Embryonic facial prominence (tissue), 1 donor: ENCODE measurements around the gene PIGS.
"Not testable (repeated sequence)": the region's sequence is repeated elsewhere in the genome, so short reads cannot be mapped to it uniquely, and the experiment has no call there.

Source experiments
- DNase-seq: peaks from one replicate; pipeline ENCODE4 v3.0.0-alpha.2; 2016; ENCODE audit errors: extremely low spot score

Gene PIGS

DNA sequence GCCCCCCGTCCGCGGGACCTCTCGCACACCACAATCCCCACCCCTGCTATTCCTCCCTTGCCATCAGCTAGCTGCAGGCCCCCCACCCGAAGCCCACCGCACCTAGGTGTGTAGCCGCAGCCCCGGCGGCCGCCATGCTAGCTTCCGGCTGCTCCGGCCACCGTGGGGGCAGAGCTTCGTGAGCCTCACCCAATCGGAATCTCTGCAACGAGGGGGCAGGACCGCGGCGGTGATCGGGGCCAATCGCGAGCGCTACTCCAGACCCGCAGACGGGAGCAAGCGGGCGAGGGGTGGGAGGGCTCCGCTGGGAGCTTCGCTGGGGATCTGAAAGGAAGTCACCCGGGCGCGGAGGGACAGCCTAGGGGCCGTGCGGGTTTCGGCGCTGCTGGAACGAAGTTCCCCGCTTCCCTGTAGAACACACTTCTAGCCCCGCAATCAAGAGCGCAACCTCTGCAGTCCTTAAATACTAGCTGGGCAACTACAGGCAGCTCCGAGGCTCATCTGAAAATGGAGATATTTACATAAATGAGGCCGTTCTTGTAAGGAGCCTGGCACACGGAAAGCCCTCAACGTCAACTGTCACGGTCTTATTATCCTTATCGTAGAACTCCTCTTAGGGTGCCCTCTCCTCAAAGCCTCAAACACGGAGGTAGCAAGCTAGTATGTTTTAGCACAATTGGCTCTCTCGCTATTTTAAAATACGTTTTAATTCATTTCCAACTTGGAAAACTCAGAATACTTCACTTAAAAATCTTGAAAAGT, at the start of gene PIGS:
PIGS (minus strand) TSS at position 164 of the 762 bp plus-strand sequence; CDS start at position 136, 28 bp downstream.
- DNase-seq, result peak; percentile 82

DNA sequence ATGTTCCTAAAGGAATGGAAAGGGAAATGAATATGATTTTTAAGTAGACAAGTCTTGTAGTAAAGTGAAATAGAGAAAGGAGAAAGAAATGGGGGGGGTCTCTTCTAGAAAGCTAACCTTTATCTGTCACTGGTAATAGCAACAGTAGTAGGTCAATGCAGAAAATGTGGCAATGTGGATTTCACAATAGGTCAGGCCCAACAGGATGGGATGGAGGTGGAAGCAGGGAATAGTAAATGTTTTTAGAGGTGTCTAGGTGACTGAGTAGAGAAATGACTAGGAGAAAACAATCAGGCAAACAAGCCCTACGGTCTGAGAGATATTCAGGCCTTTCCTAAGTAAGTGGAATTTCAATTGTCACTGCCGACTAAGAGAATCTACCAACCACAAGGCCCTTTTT, 48.7 kb upstream of the PIGS start:
- DNase-seq, result no peak

DNA sequence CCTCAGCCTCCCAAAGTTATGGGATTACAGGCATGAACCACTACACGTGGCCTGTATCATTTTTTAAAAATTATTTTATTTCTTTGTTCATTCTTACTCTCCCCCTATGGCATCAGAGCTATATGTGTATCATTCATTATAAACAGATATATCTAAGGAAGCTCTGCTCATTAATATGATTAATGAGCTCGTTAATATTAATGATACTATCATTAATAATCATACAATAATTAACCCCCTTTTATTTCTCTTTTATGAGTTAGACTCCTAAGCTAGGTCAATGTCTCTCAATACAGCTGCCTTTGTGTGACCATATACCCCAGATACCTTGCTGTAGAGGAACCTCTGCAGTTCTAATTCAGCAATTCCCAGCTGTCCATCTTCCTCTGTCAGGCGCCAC, 47.1 kb upstream of the PIGS start:
- DNase-seq, result no peak

DNA sequence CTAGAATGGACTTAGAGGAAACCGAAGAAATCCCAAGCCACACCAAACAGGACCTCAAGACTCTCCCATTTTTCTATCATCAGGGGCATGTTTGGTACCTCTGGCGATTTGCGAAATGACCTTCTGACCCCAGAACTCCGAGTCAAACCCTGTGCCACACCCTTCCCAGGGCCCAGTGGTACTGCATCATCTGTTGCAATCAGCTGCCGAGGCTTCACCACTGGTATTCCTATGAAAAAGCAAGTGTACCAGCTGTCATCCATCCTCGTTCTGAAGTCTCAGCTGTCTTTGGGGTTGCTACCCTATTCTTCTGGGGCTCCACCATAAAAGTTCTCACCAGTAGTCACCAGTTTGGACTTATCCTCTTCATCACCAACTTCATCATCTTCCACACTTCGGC, 45.0 kb upstream of the PIGS start:
- no peak for DNase-seq

DNA sequence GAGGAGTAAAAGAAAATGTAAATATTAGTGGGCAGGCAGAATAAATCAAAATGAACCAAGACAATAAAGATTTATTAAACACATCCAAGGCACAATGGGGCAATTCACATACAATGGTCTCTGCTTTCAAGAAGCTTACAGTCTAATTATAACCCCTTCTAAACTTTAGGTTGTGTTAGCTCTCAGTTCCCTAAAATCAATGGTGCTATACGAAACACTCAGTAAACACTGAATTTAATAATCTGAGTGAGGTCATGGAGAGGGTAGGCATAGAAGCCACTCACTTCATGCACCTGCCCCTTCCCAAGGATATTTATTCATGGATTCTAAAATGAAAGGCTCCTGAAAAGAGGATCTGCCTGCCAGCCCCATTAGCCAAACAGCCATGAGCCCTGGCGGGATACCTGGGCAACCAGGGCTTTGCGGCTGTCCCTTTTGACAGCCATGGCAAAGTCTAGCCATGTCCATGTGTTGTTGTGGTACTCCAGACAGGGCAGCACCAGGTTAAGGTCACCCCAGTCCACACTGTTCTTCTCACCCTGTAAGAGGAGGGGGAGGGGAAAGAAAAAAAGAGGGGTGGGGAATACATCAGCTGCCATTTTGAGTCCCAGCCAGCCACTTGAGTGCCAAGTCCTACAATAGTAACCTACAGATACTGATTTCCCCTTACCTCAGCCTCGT, 44.1 kb upstream of the PIGS start:
- no peak for DNase-seq

DNA sequence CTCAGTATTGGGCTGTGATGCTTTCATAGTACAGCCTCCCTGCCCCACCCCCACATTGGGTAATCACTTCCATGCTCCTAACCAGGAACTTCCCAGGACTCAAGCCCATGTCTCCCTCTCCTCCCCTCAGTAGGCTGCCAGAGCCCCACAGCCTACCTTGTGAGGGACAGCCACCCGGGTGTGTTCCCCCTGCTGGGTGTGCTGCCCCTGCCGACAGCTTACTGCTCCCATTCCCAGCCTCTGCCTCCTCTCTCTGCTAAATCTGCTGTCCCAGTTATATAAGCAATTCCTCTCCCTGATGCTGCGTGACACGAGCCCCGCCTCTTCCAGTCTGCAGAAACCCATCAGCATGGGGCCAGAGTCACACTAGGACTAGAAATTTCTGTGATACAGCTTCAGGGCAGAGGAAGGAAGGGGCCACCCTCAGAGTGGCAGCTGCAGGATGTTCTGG, 42.6 kb upstream of the PIGS start, which contains the start of gene RSKR:
RSKR (minus strand) TSS at position 255 of the 451 bp plus-strand sequence; CDS start at position 231, 24 bp downstream.
- DNase-seq, result no peak

DNA sequence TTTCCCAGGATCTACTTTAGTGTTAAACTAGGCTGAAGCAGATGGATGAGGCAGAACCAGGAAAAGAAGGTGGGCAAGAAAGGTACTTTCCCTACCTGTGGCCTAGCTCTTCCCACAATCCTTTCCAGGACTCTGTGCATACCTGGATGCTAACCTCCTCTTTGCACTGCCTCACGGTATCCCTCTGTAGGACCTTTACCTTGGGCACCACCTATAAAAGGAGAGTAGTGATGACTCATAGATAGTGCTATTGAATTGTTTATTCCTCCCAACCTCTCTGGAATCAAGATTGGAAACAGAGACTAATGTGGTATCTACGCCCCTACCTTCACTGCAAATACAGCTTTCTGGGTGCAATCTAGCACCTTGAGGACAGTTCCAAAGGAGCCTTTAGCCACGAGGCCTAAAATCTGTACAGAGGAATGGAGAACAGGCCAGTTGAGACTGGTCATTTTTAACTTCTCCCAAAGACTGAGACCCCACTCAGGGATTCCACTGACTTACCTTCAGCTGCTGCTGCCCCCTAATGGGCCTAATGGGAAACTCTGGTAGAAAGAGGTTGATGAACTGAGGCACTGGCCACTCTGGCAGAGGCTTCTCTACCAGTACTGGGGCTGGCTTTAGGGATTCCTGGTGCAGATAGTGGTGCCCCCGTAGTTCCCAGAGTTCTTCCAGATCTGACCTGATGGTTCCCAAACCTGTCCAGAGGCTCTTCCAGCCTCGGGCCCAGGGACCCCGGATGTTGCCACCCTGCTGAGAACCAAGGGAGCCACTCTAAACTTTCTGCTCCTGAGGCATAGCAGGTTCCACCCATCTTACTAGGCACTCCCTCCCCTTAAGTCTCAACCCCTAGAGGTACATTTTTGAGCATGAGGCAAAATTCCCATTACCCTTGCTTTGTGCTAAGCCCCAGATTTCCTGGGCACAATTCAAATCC, 41.9 kb upstream of the PIGS start:
- no peak for DNase-seq

DNA sequence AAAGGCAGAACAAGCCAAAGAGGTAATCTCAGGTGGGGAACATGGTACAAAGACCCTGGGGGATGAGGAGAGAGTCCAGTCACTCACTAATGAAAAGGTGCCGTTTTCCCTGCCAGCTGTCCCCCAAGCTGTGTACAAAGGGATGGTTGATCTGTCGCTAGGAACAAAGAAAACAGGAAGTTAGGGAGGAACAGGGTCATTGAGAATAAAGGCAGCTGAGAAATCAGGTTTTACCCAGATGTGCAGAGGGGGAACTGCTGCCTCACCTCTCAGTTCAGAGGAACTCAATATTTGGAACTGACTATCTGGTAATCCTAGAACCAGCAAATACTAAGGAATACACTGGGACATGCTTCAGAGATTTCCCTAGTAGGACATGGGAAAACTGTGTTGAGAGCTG, 41.2 kb upstream of the PIGS start:
- no peak for DNase-seq

DNA sequence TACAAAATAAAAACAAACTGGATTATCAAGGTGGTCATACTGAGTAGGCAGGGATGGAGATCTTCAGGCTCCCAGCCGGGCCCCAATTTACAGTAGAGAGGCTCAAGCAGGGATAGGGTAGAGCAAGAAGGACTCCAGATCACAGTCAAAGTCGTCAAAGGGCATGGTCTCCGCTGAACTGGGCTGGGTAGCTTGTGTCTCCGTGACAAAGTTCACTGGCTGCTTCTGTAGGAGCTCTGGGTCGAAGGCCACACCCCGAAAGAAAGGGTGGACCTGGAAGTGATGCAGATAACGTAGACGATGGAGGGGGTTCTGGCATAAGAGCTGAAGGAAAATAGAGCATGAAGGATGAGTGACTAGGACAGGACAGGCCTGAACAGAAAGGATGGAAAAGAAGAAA, 39.1 kb upstream of the PIGS start:
- DNase-seq, result no peak

DNA sequence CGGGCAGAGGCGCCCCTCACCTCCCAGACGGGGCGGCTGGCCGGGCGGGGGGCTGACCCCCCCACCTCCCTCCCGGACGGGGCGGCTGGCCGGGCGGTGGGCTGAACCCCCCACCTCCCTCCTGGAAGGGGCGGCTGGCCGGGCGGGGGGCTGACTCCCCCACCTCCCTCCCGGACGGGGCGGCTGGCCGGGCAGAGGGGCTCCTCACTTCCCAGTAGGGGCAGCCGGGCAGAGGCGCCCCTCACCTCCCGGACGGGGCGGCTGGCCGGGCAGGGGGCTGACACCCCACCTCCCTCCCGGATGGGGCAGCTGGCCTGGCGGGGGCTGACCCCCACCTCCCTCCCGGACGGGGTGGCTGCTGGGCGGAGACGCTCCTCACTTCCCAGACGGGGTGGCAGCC, 32.7 kb upstream of the PIGS start:
- not testable (repeated sequence) for DNase-seq

DNA sequence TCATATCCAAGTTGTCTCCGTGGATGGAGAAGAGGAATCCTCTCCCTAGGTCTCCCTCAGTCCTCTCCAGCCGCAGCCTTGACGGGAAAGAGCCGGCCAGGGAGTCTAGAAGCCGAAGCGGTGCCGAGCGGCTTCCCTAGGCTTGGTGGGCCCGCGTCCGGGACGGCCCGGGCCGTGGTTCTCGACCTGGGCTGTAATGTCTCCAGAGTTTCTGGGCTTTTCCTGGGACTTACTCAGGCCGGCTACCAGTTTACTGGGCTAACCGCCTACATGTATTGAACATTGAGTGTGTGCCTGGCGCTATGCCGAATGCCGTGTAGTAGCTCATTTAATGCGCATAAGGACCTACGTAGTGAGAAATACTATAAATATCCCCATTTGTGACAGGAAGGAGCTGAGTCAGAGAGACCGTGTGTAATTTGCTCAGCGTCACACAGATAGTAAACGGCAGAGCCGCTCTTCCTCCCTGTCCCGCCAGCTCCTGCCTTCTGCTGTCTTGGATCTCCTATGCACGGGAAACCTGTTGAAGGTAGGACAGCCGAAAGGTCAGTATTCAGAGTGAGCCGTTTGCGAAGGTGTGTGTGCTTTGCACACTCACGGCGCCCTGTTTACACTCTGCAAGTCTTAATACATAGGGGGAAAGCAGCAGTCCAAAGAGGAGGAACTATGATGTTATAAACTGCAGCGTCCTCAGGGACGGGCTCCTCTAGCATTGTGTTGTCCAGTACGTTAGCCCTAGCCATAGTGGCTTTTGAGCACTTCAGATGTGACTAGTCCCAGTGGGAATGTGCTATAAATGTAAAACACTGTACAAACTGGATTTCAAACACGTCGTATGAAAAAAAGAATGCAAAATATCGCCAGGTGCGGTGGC, 28.2 kb upstream of the PIGS start:
- peak; percentile 10 for DNase-seq

DNA sequence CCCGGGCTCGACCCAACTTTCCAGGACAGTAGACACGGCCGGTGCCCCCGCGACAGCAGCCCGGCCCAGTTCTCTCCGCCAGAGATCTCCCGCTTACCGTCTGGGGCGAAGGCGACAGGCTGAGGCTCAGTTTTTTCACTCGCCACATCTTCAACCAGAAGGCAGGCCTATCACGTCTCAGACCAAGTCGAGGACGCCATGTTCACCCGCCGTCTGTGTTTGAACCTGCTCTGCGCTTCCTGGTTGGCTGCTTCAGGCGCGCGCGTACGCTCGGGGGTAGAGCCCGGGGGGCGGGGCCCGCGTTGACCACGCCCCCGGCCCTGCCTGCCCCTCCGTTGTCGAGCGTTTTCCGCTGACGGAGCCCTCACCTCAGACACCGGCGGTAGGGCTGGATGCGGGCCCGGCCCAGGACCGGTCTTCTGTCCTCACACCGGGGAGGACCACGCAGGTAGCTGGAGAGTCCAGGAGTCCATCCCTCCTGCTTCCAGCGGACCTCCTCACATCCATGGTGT, 27.5 kb upstream of the PIGS start, which contains the start of gene SPAG5:
SPAG5 (minus strand) TSS at position 227 of the 512 bp plus-strand sequence; CDS start at position 148, 79 bp downstream.
- peak; percentile 84 for DNase-seq

DNA sequence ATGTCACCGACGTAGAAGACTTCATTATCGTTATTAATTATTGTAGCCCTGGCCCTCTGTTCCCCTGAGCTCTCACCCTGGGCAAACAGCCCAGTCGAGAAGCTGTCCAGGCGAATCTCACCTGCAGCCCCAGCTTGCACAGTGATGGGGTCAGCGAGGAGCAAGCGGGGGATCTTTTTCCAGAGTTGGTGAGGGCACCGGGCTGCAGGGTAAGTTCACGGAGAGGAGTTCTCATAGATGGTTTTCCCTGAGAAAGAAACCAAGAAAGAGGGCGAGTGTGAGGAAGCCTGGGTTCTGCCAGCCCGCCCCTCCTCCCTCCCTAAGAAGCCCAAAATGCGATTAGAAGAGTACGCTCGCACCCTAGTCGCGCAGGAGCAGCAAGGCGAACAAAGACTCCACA, 27.1 kb upstream of the PIGS start:
- no peak for DNase-seq

DNA sequence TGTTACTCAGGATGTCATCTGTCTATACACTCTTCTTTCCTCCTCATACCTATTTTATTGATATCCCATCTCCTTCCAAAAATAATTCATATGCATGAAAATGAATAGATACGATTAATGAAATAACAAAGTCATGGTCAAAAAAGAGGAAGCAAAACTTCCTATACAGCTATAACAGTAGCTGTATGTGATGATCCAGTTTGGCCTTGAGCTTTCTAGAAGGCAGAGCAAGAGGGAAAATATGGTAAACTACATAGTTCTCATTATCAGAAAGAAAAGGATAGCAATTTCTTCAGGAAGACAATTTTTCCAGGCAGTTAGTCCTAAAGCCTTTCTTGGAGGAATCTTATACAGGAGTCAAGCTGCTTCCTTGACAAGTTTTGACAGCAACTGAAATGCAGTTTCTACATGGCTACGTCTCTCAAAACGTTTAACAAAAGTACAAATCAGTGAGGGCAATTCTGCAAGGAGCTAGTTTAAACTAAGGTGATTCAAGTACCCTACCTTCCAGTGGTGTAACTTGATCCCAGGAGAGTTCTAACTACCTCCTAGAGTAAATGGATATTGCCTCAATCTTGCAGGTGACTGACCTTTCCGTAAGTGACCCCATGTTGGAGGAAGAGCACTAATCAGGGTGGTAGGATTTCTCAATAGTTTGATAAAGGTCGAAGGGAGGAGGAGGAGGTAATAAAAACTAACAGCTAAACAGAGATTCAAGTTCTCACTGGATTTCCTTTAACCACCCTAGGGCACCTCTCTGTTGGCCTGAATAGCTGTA, 26.5 kb upstream of the PIGS start:
- no peak for DNase-seq

DNA sequence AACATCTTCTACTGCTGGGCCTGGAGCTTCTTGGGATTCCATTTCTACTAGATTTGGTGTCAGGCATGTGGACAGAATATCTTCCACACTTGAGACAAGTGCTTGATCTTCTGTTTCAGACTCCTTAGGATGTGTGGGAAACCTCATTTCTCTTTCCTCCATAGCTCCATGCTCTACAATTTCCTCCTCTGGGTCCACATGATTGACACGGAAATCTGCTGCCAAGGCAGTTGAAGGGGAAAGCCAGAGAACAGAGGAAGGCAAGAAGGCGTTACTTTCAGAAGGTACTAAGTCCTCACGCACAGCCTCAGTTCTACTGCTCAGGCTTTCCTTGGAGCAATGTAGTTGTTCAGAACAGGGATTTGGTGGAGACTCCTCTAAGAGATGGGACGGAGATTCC, 20.9 kb upstream of the PIGS start:
- no peak for DNase-seq

DNA sequence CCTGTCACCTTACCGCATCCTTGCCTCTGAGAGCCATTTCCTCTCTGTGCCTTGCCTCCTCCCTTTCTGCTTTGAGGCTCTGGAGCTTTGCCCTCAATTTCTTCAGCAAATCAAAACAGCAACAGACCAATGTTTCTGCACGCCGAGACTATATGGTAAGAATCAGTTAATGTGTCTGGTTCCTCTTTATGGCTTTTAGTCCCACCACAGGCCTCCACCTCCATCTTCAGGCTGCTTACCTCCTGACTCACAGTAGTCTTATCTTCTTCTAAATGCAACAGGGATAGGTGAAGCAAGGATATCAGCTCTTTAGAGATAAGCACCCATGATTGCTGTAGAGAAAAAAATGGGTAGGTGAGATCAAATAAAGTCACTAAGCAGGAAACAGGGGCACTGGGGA, 14.5 kb upstream of the PIGS start:
- no peak for DNase-seq

DNA sequence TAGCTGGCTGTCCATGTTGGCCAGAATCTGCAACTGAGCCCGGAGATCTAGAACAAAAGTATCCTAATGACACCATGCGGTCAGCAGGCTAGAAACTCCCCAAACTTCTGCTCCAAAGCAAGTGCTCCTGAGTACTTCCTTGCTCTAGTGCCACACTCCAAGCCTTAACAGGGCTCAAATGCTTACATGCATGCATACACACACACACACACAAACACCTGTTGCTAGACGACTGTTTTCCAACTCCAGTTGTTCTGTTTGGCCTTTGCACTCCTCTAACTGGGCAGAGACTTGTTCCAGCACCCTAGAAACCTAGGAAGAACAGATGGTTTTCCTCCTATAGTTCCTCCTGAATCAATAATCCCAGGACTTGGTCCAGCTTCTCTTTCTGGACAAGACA, 13.1 kb upstream of the PIGS start:
- no peak for DNase-seq

DNA sequence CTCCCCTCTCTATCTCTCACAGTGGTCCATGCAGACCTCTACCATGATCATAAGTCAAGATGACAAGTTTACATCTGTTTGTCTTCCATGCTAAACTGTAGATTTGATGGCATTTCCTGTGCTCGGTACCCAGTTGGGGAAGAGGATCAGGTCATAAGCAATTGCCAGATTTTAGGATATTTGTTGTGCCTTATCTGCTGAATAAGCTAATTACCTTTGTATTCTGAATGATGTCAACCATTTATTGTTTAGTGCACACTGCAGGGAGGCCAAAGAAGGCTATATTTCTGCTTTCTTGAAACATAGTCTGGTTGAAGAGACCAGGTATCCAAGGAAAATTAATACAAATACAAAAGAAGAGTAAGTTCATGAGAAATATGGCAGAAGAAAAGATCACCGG, 11.2 kb upstream of the PIGS start:
- DNase-seq, result no peak

DNA sequence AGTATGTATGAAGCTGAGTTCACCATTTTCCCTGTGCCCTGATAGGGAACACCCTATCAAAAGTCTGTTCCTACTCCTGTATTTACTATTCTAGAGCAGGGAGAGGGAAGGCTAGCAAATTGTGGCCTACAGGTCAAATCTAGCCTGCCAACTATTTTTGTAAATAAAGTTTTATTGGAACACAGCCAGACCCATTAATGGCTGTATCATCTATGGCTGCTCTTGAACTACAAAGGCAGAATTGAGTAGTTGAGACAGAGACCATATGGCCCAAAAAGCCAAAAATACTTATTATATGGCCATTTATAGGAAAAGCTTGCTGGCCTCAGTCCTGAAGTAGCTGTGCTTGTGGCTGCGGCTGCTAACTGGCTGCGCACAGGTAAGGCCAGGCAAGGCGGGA, 9.6 kb upstream of the PIGS start:
- DNase-seq, result no peak

DNA sequence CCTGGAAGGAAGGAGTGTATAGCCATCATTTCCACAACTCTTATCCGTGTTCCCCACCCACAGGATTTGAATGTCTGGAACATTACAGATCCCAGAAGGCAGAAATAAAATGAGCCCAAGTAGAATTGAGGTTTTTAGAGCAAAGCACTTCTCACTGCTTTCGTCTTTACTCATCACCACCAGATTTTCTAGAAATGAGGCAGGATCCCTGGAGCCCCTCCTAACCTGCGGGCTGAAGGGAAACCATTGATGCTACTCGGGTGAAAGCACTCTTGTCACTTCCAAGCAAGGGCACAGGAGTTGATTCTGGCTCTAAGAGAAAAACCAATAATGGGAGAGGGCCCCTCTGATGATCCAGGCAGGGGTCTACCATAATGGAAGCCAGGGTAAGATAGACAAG, 8.2 kb upstream of the PIGS start:
- DNase-seq, result no peak
